GM12878 (cell line): ENCODE results near the gene BZW1. TPM values are rescaled to one million over a fixed set of nuclear protein-coding genes. Genes with fewer than 3 reads are reported as not detected.
A peak's percentile ranks its signal among the peaks of the same experiment; 100 is the strongest.

Source experiments
- ATAC-seq: fragments of 200-7000 bp; cut with Tn5 transposase; 3 replicates; pipeline ENCODE4 v1.9.1; 2020; ENCODE audit warnings: mild to moderate bottlenecking, moderate library complexity
- BruUV-seq: library from RNA; stranded (reverse); fragments of 400-500 nt; replicated peaks from 2 replicates; lab custom pipeline; 2021; lab: Mats Ljungman, UMichigan
- CTCF ChIA-PET: fragments of 300-600 bp; sonication (Branson Sonifier 250); formaldehyde crosslinking; extraction: SDS; loops from one replicate; lab custom pipeline; 2021; ENCODE audit warnings: inconsistent platforms; lab: Yijun Ruan, JAX
- POLR2A ChIA-PET: fragments of 350-600 bp; formaldehyde crosslinking; extraction: SDS; loops from one replicate; lab custom pipeline; 2021; ENCODE audit warnings: inconsistent platforms; lab: Charles Lee
- RAD21 ChIA-PET: fragments of 300-600 bp; sonication (Branson Sonifier 250); formaldehyde crosslinking; loops from one replicate; lab custom pipeline; 2023; ENCODE audit warnings: antibody characterized with exemption; ENCODE audit not compliant: unreplicated experiment; lab: Charles Lee
- SMC1A ChIA-PET: fragments of 300-600 bp; sonication (Branson Sonifier 250); formaldehyde crosslinking; loops from one replicate; lab custom pipeline; 2023; ENCODE audit not compliant: unreplicated experiment, uncharacterized antibody; lab: Charles Lee
- DNase-seq: peaks from one replicate; pipeline ENCODE4 v3.0.0-alpha.2; 2011; ENCODE audit warnings: low read depth, low spot score
- FAIRE-seq: peaks from 3 replicates; lab custom pipeline; 2011; peaks lifted over from hg19 to GRCh38; lab: Jason Lieb, UNC
- H2AFZ ChIP-seq: 2 replicates; pipeline ENCODE4 v1.6.0; 2011; ENCODE audit warnings: low read depth, low read length, control low read depth; ENCODE audit not compliant: control insufficient read depth
- H3K27ac ChIP-seq: 2 replicates; pipeline ENCODE4 v1.5.1; 2011; ENCODE audit warnings: control low read depth; ENCODE audit not compliant: control insufficient read depth, insufficient read depth
- H3K27me3 ChIP-seq, 2 experiments: replicated peaks in 1 of 2; 2 replicates each; pipeline versions ENCODE4 v1.6.0 to v1.6.1; 2011; ENCODE audit warnings: low read length in 1 of 2; ENCODE audit not compliant: control insufficient read depth in 2 of 2, insufficient read depth in 2 of 2
- H3K36me3 ChIP-seq, 2 experiments: 2 replicates each; pipeline ENCODE4 v1.5.1; 2011; ENCODE audit warnings: low read length in 1 of 2; ENCODE audit not compliant: control insufficient read depth in 2 of 2, insufficient read depth in 2 of 2
- H3K4me1 ChIP-seq: 2 replicates; pipeline ENCODE4 v1.6.1; 2011; ENCODE audit warnings: mild to moderate bottlenecking, low read length, moderate library complexity, mixed read lengths; ENCODE audit not compliant: control insufficient read depth, insufficient read depth
- H3K4me2 ChIP-seq: 2 replicates; pipeline ENCODE4 v1.6.0; 2011; ENCODE audit warnings: control low read depth; ENCODE audit not compliant: control insufficient read depth, insufficient read depth
- H3K4me3 ChIP-seq: fragments of 200-600 bp; sonication (generic); 2 replicates; pipeline ENCODE4 v1.5.1; 2016
- H3K79me2 ChIP-seq: 2 replicates; pipeline ENCODE4 v1.6.0; 2011; ENCODE audit warnings: low read length; ENCODE audit not compliant: control insufficient read depth, insufficient read depth
- H3K9ac ChIP-seq: 2 replicates; pipeline ENCODE4 v1.8.0; 2011; ENCODE audit warnings: low read length, control low read depth, mixed read lengths; ENCODE audit not compliant: control insufficient read depth, insufficient read depth
- H3K9me3 ChIP-seq: replicated peaks from 3 replicates; pipeline ENCODE4 v1.5.1; 2011; ENCODE audit warnings: mild to moderate bottlenecking, low read length; ENCODE audit not compliant: control insufficient read depth, insufficient read depth
- H4K20me1 ChIP-seq: 2 replicates; pipeline ENCODE4 v1.6.0; 2011; ENCODE audit not compliant: control insufficient read depth, insufficient read depth
- BHLHE40 ChIP-seq, 2 experiments: fragments of 450-650 bp in 1 of 2; IDR thresholded peaks; 2 replicates each; pipeline ENCODE4 v1.6.1; 2011 to 2017; ENCODE audit warnings: low read depth in 2 of 2, borderline replicate concordance in 1 of 2, improper control_type of control experiment in 1 of 2, low read length in 1 of 2, mild to moderate bottlenecking in 1 of 2
- DPF2 ChIP-seq: fragments of 450-650 bp; IDR thresholded peaks from 2 replicates; pipeline ENCODE4 v1.6.1; 2017; ENCODE audit warnings: mild to moderate bottlenecking
- EED ChIP-seq: sonication (generic); IDR thresholded peaks from 2 replicates; pipeline ENCODE4 v1.6.1; 2016; ENCODE audit warnings: antibody characterized with exemption, low read depth
- GATAD2B ChIP-seq: fragments of 450-650 bp; conservative IDR thresholded peaks from 2 replicates; pipeline ENCODE4 v1.6.1; 2017; ENCODE audit warnings: low read depth, mild to moderate bottlenecking, moderate library complexity
- IKZF2 ChIP-seq, 2 experiments: fragments of 450-650 bp; IDR thresholded peaks; 2 replicates each; pipeline ENCODE4 v1.6.1; 2017; ENCODE audit warnings: mild to moderate bottlenecking in 2 of 2, moderate library complexity in 2 of 2
- IRF5 ChIP-seq: fragments of 450-650 bp; IDR thresholded peaks from 2 replicates; pipeline ENCODE4 v1.6.1; 2017; ENCODE audit warnings: borderline replicate concordance
- MAX ChIP-seq: IDR thresholded peaks from 2 replicates; pipeline ENCODE4 v1.6.1; 2012; ENCODE audit warnings: low read depth, low read length, improper control_type of control experiment
- MLLT1 ChIP-seq: fragments of 450-650 bp; IDR thresholded peaks from 2 replicates; pipeline ENCODE4 v1.6.1; 2016; ENCODE audit warnings: mild to moderate bottlenecking
- NFIC ChIP-seq: IDR thresholded peaks from 2 replicates; pipeline ENCODE4 v1.6.1; 2012; ENCODE audit warnings: low read depth, mild to moderate bottlenecking, inconsistent platforms, low read length, moderate library complexity
- NR2F1 ChIP-seq: fragments of 450-650 bp; conservative IDR thresholded peaks from 2 replicates; pipeline ENCODE4 v1.6.1; 2017; ENCODE audit warnings: mild to moderate bottlenecking
- RAD21 ChIP-seq: IDR thresholded peaks from 2 replicates; pipeline ENCODE4 v1.6.1; 2011; ENCODE audit warnings: mild to moderate bottlenecking, low read depth, low read length, moderate library complexity; ENCODE audit not compliant: insufficient read depth
- REST ChIP-seq: IDR thresholded peaks from 2 replicates; pipeline ENCODE4 v1.6.1; 2012; ENCODE audit warnings: mild to moderate bottlenecking, low read depth, low read length
- YBX1 ChIP-seq: fragments of 450-650 bp; IDR thresholded peaks from 2 replicates; pipeline ENCODE4 v1.6.1; 2016; ENCODE audit warnings: antibody characterized with exemption
- YY1 ChIP-seq: IDR thresholded peaks from 2 replicates; pipeline ENCODE4 v1.6.1; 2011; ENCODE audit warnings: low read depth, mild to moderate bottlenecking, low read length
- ZNF217 ChIP-seq: fragments of 450-650 bp; IDR thresholded peaks from 2 replicates; pipeline ENCODE4 v1.6.1; 2017; ENCODE audit warnings: antibody characterized with exemption, mild to moderate bottlenecking
- whole genome bisulfite sequencing: methylation state at CpG from one replicate; pipeline ENCODE4 v1.1.6; 2016; ENCODE audit warnings: low lambda C conversion rate; ENCODE audit not compliant: insufficient replicate concordance, insufficient coverage; ENCODE audit errors: missing lambda C conversion rate; 5-methylcytosine and 5-hydroxymethylcytosine counted together
- in situ Hi-C: fragments of 300-500 bp; cut with MboI; formaldehyde crosslinking; loops from 9 replicates; pipeline ENCODE4 v1.14.3; 2018; ENCODE audit warnings: mixed read lengths
- intact Hi-C: fragments of 100-400 bp; cut with micrococcal nuclease; formaldehyde crosslinking; loops from one replicate; pipeline ENCODE4 v1.14.2; 2022; ENCODE audit not compliant: unreplicated experiment
- polyA plus RNA-seq, 11 experiments: library from polyadenylated mRNA; depleted of rRNA in 4 of 11; unstranded in 6 of 11; stranded (reverse) in 5 of 11; fragments of >200 nt; fragmentation: Nextera tagmentation in 4 of 11; fragmentation: Illumina TruSeq in 1 of 11; extraction: Ambion mirVana in 4 of 11; extraction: Trizol in 1 of 11; gene quantifications; 1 replicate in 1 of 11; 2 replicates in 10 of 11; pipeline versions ENCODE4 v1.2.1 to v1.2.3, GENCODE V29; 2011 to 2016; ENCODE audit warnings: inconsistent platforms in 2 of 11, missing spikeins in 2 of 11, low read depth in 1 of 11
- total RNA-seq, 4 experiments: library from RNA; depleted of rRNA in 3 of 4; stranded (reverse); fragments of >200 nt in 3 of 4; fragmentation: Illumina TruSeq in 1 of 4; extraction: Trizol in 1 of 4; gene quantifications; 2 replicates each; pipeline versions ENCODE4 v1.2.1 to v1.2.3, GENCODE V29; 2013 to 2021

Gene BZW1
- total and polyA plus RNA-seq, 10 of the 15 experiments (the other 5 are each of a cell fraction or from before 2014, with no cell fraction given) = 186 to 349 (median 269) TPM

GRCh38 chr2:200812122-200813022, 662 bp downstream of the BZW1 start:
- POLR2A ChIA-PET = interaction anchor here (1.0 to 1.4 kb wide), 3 partner anchors 41 to 99 kb away, joined by 5 to 7 read pairs (median 6); partner anchors contain the start of gene CLK1
- WGBS = 1% methylated on average over 57 of the region's 70 CpGs
- in situ Hi-C loops (loop anchor here (5.0 kb wide), 1 partner anchor 100 kb away; no protein-coding TSS in a partner anchor), intact Hi-C loops (loop anchor here (1.0 to 10.0 kb wide), 4 partner anchors 99 to 858 kb away; partner anchors contain the start of genes HYCC2, MAIP1, NDUFB3 and TYW5)
- CTCF ChIA-PET = interaction anchor here (0.6 kb wide), 1 partner anchor 99 kb away, joined by 5 read pairs; no protein-coding TSS in a partner anchor
- Histone ChIP-seq H2AFZ (peak overlapping the region; percentile 51), H3K4me2 (peak overlapping the region; percentile 87), H3K9me3 (no peaks in the 10 kb centered on the region), H3K36me3 (peaks cover 2 to 26% of the 10 kb centered on the region in 2 experiments), H3K4me3 (peak overlapping the region; percentile 88), H3K27ac (peak overlapping the region; percentile 100), H3K27me3 (no peaks in the 10 kb centered on the region), H3K4me1 (peaks cover 19% of the 10 kb centered on the region), H4K20me1 (no peaks in the 10 kb centered on the region), H3K9ac (peak overlapping the region; percentile 98), H3K79me2 (peaks cover 54% of the 10 kb centered on the region)
- DNase-seq = no peak
- ATAC-seq = peak; percentile 65
- FAIRE-seq = no peak
- no TSS peak for BruUV-seq
- SMC1A ChIA-PET = interaction anchor here (1.3 to 1.9 kb wide), 3 partner anchors 99 to 287 kb away, joined by 3 to 11 read pairs (median 4); no protein-coding TSS in a partner anchor
- RAD21 ChIA-PET = interaction anchor here (0.6 to 1.2 kb wide), 3 partner anchors 305 to 641 kb away, joined by 3 to 4 read pairs (median 3); no protein-coding TSS in a partner anchor
- TF ChIP-seq BHLHE40 (IDR thresholded peaks at IDR 0.05; ENCODE audit: borderline replicate concordance in 1 of 2, low read depth in 2 of 2, low read length in 1 of 2) = peak; percentile 43 to 47; a peak in 2 of 4 replicates
- TF ChIP-seq IRF5 = peak; percentile 31; the same call in 1 of the 2 replicates
- TF ChIP-seq MLLT1 = peak; percentile 90
- TF ChIP-seq NR2F1 = peak; percentile 76
- no peak for TF ChIP-seq REST
- 0 out of 2 replicates have a peak, but pooled peaks have one; percentile 24 for TF ChIP-seq RAD21
- peak; percentile 54 to 76; a peak in 3 of 4 replicates for TF ChIP-seq IKZF2 (IDR thresholded peaks at IDR 0.05)
- TF ChIP-seq EED = 0 out of 2 replicates have a peak, but pooled peaks have one; percentile 48
- TF ChIP-seq GATAD2B = peak; percentile 39; the same call in 1 of the 2 replicates
- TF ChIP-seq YBX1 = no peak
- TF ChIP-seq DPF2 = peak; percentile 87
- 0 out of 2 replicates have a peak, but pooled peaks have one; percentile 27 for TF ChIP-seq YY1
- TF ChIP-seq MAX = peak; percentile 32
- TF ChIP-seq NFIC = no peak
- 0 out of 2 replicates have a peak, but pooled peaks have one; percentile 31 for TF ChIP-seq ZNF217
